Mucosa of rectum (tissue), 2 donors: ENCODE results near the gene PRL.

Source experiments
- H3K27ac ChIP-seq, 2 donors: one replicate each; pipeline ENCODE4 v1.7.0; 2013; ENCODE audit warnings: inconsistent platforms in 2 of 2, low read depth in 2 of 2, low read length in 2 of 2
- H3K27me3 ChIP-seq, 2 donors: one replicate each; pipeline ENCODE4 v1.7.0; 2013; ENCODE audit warnings: low read length in 2 of 2; ENCODE audit not compliant: control insufficient read depth in 2 of 2, insufficient read depth in 2 of 2
- H3K36me3 ChIP-seq, 2 donors: one replicate each; pipeline ENCODE4 v1.7.0; 2013; ENCODE audit warnings: low read length in 2 of 2; ENCODE audit not compliant: control insufficient read depth in 2 of 2, insufficient read depth in 2 of 2
- H3K4me1 ChIP-seq, 2 donors: one replicate each; pipeline ENCODE4 v1.7.0; 2013; ENCODE audit warnings: low read length in 2 of 2, mild to moderate bottlenecking in 1 of 2; ENCODE audit not compliant: control insufficient read depth in 2 of 2, insufficient read depth in 2 of 2
- H3K4me3 ChIP-seq, 2 donors: one replicate each; pipeline ENCODE4 v1.7.0; 2013; ENCODE audit warnings: low read length in 2 of 2
- H3K9ac ChIP-seq, 2 donors: one replicate each; pipeline ENCODE4 v1.7.0; 2013; ENCODE audit warnings: low read length in 2 of 2, low read depth in 1 of 2, mild to moderate bottlenecking in 1 of 2
- H3K9me3 ChIP-seq, 2 donors: one replicate each; pipeline ENCODE4 v1.7.0; 2013; ENCODE audit warnings: low read length in 2 of 2; ENCODE audit not compliant: control insufficient read depth in 2 of 2
- donor health status: healthy.
- donor health status: Normal muscosa, but diverticular disease.

Gene PRL

DNA sequence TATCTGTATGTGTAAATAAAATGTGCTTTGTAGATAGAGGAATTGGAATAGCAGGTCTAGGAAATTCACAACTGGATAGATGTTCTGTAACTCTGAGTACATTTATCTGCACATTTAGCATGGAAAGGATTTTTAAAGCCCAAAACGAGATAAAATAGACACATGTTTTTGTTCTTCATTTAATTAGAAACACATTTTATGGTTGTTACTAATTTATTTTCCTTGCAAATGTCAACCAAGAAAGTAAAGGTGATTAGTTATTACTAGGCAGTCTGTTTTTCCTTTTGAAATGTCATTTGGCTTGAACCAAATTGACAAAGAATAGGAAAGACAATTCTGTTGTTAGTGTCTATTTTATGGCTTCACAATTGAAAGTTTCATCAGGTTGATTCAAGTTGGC lies 769 bp downstream of the PRL start:
- Histone ChIP-seq H3K9me3 (no peaks in the 10 kb centered on the region), H3K4me3 (no peak overlapping the region), H3K36me3 (no peaks in the 10 kb centered on the region), H3K4me1 (no peaks in the 10 kb centered on the region), H3K9ac (no peak overlapping the region), H3K27ac (no peak overlapping the region), H3K27me3 (no peaks in the 10 kb centered on the region)

GRCh38 chr6:22295145-22295544 lies 1.7 kb downstream of the PRL start:
- no peak overlapping the region for H3K27ac ChIP-seq
- H3K36me3 ChIP-seq: no peaks in the 10 kb centered on the region
- no peaks in the 10 kb centered on the region for H3K4me1 ChIP-seq
- H3K27me3 ChIP-seq: no peaks in the 10 kb centered on the region
- no peak overlapping the region for H3K9ac ChIP-seq
- no peaks in the 10 kb centered on the region for H3K9me3 ChIP-seq
- H3K4me3 ChIP-seq: no peak overlapping the region

DNA sequence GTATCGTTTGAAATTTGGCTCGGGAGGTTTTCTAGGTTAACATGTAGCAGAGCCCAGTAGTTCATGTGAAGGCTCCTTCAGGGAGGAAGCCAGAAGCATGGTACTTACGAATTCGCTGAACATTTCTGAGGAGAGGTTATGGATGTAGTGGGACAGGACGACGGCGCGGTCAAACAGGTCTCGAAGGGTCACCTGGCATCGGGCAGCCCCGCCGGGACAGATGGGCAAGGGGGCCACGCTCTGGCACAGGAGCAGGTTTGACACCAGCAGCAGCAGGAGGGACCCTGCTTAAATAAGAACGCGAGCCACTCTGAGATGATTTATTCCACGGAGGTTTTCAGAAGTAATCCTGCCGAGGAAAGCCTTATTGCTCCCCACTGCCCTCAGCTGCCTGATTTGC lies 2.5 kb downstream of the PRL start:
- Histone ChIP-seq H3K9me3 (no peaks in the 10 kb centered on the region), H3K27me3 (no peaks in the 10 kb centered on the region), H3K27ac (no peak overlapping the region), H3K4me1 (no peaks in the 10 kb centered on the region), H3K36me3 (no peaks in the 10 kb centered on the region), H3K4me3 (no peak overlapping the region), H3K9ac (no peak overlapping the region)

DNA sequence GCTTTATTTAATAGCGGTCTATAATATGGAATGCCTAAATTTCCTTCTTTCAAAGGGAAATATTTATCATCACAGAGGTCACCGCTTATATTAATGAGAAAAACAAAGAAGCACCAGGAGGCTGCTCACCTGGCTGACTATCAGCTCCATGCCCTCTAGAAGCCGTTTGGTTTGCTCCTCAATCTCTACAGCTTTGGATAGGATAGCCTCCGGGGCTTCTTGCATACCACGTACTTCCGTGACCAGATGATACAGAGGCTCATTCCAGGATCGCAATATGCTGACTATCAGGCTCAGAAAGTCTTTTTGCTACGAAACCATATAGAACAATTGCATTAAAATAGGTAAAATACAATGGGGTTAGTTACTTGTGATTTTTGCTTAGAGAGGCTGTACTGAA lies 6.8 kb downstream of the PRL start:
- Histone ChIP-seq H3K4me1 (no peaks in the 10 kb centered on the region), H3K9me3 (no peaks in the 10 kb centered on the region), H3K4me3 (no peak overlapping the region), H3K36me3 (no peaks in the 10 kb centered on the region), H3K27ac (no peak overlapping the region), H3K9ac (no peak overlapping the region), H3K27me3 (no peaks in the 10 kb centered on the region)

DNA sequence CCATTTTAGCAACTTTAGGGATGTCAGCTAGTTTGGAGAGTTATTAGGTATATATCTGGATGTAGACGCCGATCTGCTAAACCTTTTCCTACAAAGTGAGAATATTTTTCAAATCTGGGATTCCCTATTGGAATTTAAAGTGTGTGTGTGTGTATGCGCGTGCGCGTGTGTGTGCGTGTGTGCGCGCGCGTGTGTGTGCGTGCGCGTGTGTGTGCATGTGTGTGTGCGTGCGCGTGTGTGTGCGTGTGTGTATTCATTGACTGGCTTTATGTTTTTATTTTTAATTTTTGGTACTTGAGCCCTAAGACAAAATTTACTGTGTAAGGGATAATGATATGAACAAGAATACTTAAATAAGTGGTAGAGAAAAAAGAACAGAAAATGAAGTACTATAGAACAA lies 8.1 kb downstream of the PRL start:
- Histone ChIP-seq H3K4me3 (no peak overlapping the region), H3K36me3 (no peaks in the 10 kb centered on the region), H3K27me3 (no peaks in the 10 kb centered on the region), H3K9me3 (no peaks in the 10 kb centered on the region), H3K9ac (no peak overlapping the region), H3K27ac (no peak overlapping the region), H3K4me1 (no peaks in the 10 kb centered on the region)

- H3K36me3 ChIP-seq: no peaks in the 10 kb centered on the region
- H3K4me1 ChIP-seq: no peaks in the 10 kb centered on the region
- H3K9me3 ChIP-seq: no peaks in the 10 kb centered on the region
- H3K4me3 ChIP-seq: no peak overlapping the region
- no peak overlapping the region for H3K27ac ChIP-seq
- H3K27me3 ChIP-seq: no peaks in the 10 kb centered on the region
- H3K9ac ChIP-seq: no peak overlapping the region
These were observed 12.2 kb downstream of the PRL start for GRCh38 chr6:22284666-22285065.

DNA sequence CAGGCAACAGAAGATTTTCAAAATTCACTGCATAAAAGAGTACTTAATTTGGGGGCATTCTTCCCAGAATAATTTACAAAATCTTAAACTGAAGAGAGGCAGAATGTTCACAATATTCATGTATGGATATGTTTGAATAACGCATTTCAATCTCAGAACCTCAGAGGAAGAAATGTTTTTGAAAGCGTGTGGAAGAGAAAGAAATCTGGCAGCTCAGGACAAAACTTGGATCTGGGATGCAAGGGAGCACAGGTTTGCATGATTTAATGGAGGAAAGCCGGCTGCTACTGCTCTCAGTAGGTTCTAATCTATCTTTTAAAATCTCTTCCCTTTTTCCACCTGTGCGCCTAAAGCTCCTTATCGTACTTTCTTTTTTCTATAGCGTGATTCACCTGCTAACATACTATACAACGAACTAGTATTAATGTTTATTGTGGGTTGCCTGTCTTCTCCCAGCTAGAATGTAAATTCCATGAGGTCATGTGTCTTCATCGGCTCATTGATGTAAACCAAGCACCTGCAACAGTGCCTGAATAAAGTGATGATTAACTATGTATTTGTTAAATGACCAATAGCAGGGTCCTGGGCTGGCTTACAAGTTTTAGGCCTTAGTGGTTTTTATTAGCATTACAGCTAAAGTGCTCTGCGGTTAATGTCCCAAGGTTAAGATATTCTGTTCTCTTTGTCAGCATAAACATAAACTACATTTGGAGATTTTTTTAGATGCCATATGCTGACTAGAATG lies 15.3 kb downstream of the PRL start:
- H3K4me3 ChIP-seq: no peak overlapping the region
- H3K27me3 ChIP-seq: no peaks in the 10 kb centered on the region
- H3K27ac ChIP-seq: no peak overlapping the region
- no peaks in the 10 kb centered on the region for H3K9me3 ChIP-seq
- H3K36me3 ChIP-seq: no peaks in the 10 kb centered on the region
- H3K9ac ChIP-seq: no peak overlapping the region
- H3K4me1 ChIP-seq: no peaks in the 10 kb centered on the region

- Histone ChIP-seq H3K4me3 (no peak overlapping the region), H3K4me1 (no peaks in the 10 kb centered on the region), H3K27ac (no peak overlapping the region), H3K27me3 (no peaks in the 10 kb centered on the region), H3K9me3 (no peaks in the 10 kb centered on the region), H3K36me3 (no peaks in the 10 kb centered on the region), H3K9ac (no peak overlapping the region)
These were observed 17.4 kb downstream of the PRL start for GRCh38 chr6:22279427-22279826.

- Histone ChIP-seq H3K4me1 (no peaks in the 10 kb centered on the region), H3K9ac (no peak overlapping the region), H3K36me3 (no peaks in the 10 kb centered on the region), H3K27me3 (no peaks in the 10 kb centered on the region), H3K4me3 (no peak overlapping the region), H3K27ac (no peak overlapping the region), H3K9me3 (no peaks in the 10 kb centered on the region)
These were observed 25.8 kb downstream of the PRL start for GRCh38 chr6:22271081-22271480.

DNA sequence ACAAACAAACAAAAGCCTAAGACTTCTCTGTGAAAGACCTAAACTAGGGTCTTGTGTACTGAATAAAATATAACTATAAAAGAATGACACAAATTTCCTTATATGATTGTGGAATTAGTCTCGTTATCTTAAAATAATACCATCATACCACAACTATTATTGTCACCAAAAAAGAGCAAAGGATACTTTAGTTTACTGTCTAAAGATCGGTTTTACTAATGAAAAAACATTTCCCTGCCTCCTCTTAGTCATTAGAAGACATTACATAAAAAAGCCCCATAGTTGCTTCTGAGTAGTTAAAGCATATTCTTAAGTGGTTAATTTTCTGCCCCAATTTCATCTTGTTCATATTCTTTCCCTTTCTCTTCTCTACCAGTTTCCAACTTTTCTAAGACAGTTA lies 33.1 kb downstream of the PRL start:
- H3K9ac ChIP-seq: no peak overlapping the region
- H3K4me1 ChIP-seq: no peaks in the 10 kb centered on the region
- H3K9me3 ChIP-seq: no peaks in the 10 kb centered on the region
- no peak overlapping the region for H3K27ac ChIP-seq
- H3K36me3 ChIP-seq: no peaks in the 10 kb centered on the region
- no peak overlapping the region for H3K4me3 ChIP-seq
- no peaks in the 10 kb centered on the region for H3K27me3 ChIP-seq

DNA sequence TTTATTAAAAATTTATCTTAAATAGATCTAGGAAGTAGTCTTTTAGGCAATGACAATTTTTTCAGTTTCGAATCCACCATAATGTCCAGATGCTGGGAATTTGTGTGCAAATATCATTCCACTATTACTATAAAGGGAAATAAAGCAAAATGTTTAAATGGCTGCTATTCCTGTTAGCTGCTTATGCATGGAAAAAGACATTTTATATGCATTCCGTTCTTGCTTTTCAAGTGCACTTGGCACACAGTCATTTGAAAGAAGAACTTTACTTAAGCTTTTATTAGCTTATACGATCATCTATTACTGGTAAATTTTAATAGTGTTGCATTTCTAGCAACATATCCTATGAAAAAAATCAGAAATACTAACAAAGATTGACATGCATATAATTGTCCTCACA lies 42.0 kb downstream of the PRL start:
- Histone ChIP-seq H3K4me1 (no peaks in the 10 kb centered on the region), H3K27ac (no peak overlapping the region)

More for the DNA sequence above, 42.0 kb downstream of the PRL start:
- Histone ChIP-seq H3K9ac (no peak overlapping the region), H3K36me3 (no peaks in the 10 kb centered on the region), H3K4me3 (no peak overlapping the region), H3K9me3 (no peaks in the 10 kb centered on the region), H3K27me3 (no peaks in the 10 kb centered on the region)
